ENCODE data around the gene DCBLD1. TPM values are rescaled to one million over a fixed set of nuclear protein-coding genes. Genes with fewer than 3 reads are reported as not detected.

Gene DCBLD1
- total RNA-seq, 4 donors from 2014 or later: 6.9 to 13.2 (median 10.0) TPM

- WGBS, 2 donors: 86 to 94% methylated on average over 4 of the region's 4 CpGs
- peak overlapping the region in 2 of 4 donors; percentile 46 to 53 for H3K27ac ChIP-seq
- no peaks in the 10 kb centered on the region for H3K27me3 ChIP-seq
- no peaks in the 10 kb centered on the region for H3K9me3 ChIP-seq
- H3K36me3 ChIP-seq: no peaks in the 10 kb centered on the region
- no peak for DNase-seq (ENCODE audit: low spot score in 2 of 2)
- peaks cover 0 to 14% (median 0%) of the 10 kb centered on the region in 4 donors for H3K4me1 ChIP-seq
- H3K4me3 ChIP-seq: no peak overlapping the region
- no peak for TF ChIP-seq EP300 (IDR thresholded peaks at IDR 0.05)
- no peak for TF ChIP-seq POLR2A (IDR thresholded peaks at IDR 0.05)
- no peak for TF ChIP-seq CTCF (IDR thresholded peaks at IDR 0.05)
Observed at GRCh38 chr6:117530467-117531242, 48.2 kb downstream of the DCBLD1 start.

- no peaks in the 10 kb centered on the region for H3K9me3 ChIP-seq
- no peak for DNase-seq (ENCODE audit: low spot score in 2 of 2)
- H3K36me3 ChIP-seq: no peaks in the 10 kb centered on the region
- peak overlapping the region in 2 of 4 donors; percentile 46 to 53 for H3K27ac ChIP-seq
- no peaks in the 10 kb centered on the region for H3K27me3 ChIP-seq
- no peak overlapping the region for H3K4me3 ChIP-seq
- H3K4me1 ChIP-seq: peaks cover 0 to 14% (median 0%) of the 10 kb centered on the region in 4 donors
- TF ChIP-seq CTCF (IDR thresholded peaks at IDR 0.05): no peak
- no peak for TF ChIP-seq POLR2A (IDR thresholded peaks at IDR 0.05)
- TF ChIP-seq EP300 (IDR thresholded peaks at IDR 0.05): no peak
- WGBS, 2 donors: 52 to 59% methylated on average over 6 of the region's 6 CpGs
Observed at GRCh38 chr6:117531346-117531745, 48.9 kb downstream of the DCBLD1 start.

GRCh38 chr6:117531809-117532725 is 49.6 kb downstream of the DCBLD1 start:
- H3K4me1 ChIP-seq: peaks cover 0 to 14% (median 0%) of the 10 kb centered on the region in 4 donors

GRCh38 chr6:117533775-117534174 is 51.3 kb downstream of the DCBLD1 start:
- WGBS, 2 donors: 91 to 94% methylated on average over 4 of the region's 4 CpGs
- H3K36me3 ChIP-seq: peaks cover 0 to 5% (median 0%) of the 10 kb centered on the region in 3 donors

More at GRCh38 chr6:117531809-117532725, 49.6 kb downstream of the DCBLD1 start:
- DNase-seq (ENCODE audit: low spot score in 2 of 2): no peak
- no peak for TF ChIP-seq POLR2A (IDR thresholded peaks at IDR 0.05)
- TF ChIP-seq CTCF (IDR thresholded peaks at IDR 0.05): no peak
- WGBS, 2 donors: 93% methylated on average over 5 of the region's 5 CpGs
- Histone ChIP-seq H3K4me3 (no peak overlapping the region), H3K27me3 (no peaks in the 10 kb centered on the region), H3K27ac (peak overlapping the region in 1 of 4 donors; percentile 53), H3K36me3 (peaks cover 0 to 4% (median 0%) of the 10 kb centered on the region in 3 donors), H3K9me3 (no peaks in the 10 kb centered on the region)

More at GRCh38 chr6:117533775-117534174, 51.3 kb downstream of the DCBLD1 start:
- no peaks in the 10 kb centered on the region for H3K27me3 ChIP-seq
- H3K4me1 ChIP-seq: peaks cover 0 to 14% (median 0%) of the 10 kb centered on the region in 4 donors
- no peaks in the 10 kb centered on the region for H3K9me3 ChIP-seq
- TF ChIP-seq EP300 (IDR thresholded peaks at IDR 0.05) (no peak), CTCF (IDR thresholded peaks at IDR 0.05) (no peak), POLR2A (IDR thresholded peaks at IDR 0.05) (no peak)
- H3K4me3 ChIP-seq: no peak overlapping the region
- DNase-seq (ENCODE audit: low spot score in 2 of 2): no peak
- H3K27ac ChIP-seq: no peak overlapping the region

Data from tibial nerve (tissue), 4 donors.